BLaER1 treated with 17β-estradiol and CSF1 and Interleukin-3, amounts not matched to agents 10 nM and 100 nM (cell line): ENCODE results near the gene ZNF628.
A peak's percentile ranks its signal among the peaks of the same experiment; 100 is the strongest.

Experiments
- H3K27ac ChIP-seq, 11 experiments: shearing (Covaris generic); formaldehyde crosslinking; 2 replicates each; pipeline ENCODE4 v1.8.1; 2022
- H3K27me3 ChIP-seq, 11 experiments: shearing (Covaris generic); formaldehyde crosslinking; 2 replicates each; pipeline ENCODE4 v1.8.1; 2022
- H3K36me3 ChIP-seq, 11 experiments: shearing (Covaris generic); formaldehyde crosslinking; 2 replicates each; pipeline ENCODE4 v1.8.1; 2022
- H3K4me1 ChIP-seq, 10 experiments: shearing (Covaris generic); formaldehyde crosslinking; 2 replicates each; pipeline ENCODE4 v1.8.1; 2022
- H3K4me2 ChIP-seq, 11 experiments: shearing (Covaris generic); formaldehyde crosslinking; 2 replicates each; pipeline ENCODE4 v1.8.1; 2022
- H3K4me3 ChIP-seq, 10 experiments: shearing (Covaris generic); formaldehyde crosslinking; 2 replicates each; pipeline ENCODE4 v1.8.1; 2022
- H3K9ac ChIP-seq, 11 experiments: shearing (Covaris generic); formaldehyde crosslinking; 2 replicates each; pipeline ENCODE4 v1.8.1; 2022
- H3K9me3 ChIP-seq, 11 experiments: shearing (Covaris generic); formaldehyde crosslinking; replicated peaks in 1 of 11; 2 replicates each; pipeline ENCODE4 v1.8.1; 2022
- H4K20me1 ChIP-seq, 11 experiments: shearing (Covaris generic); formaldehyde crosslinking; 2 replicates each; pipeline ENCODE4 v1.8.1; 2022
- Cebpa-rat ChIP-seq, 11 experiments: shearing (Covaris generic); IDR thresholded peaks; 2 replicates each; pipeline ENCODE4 v1.8.1; 2022

The ZNF628 gene

GRCh38 chr19:55474269-55475265 is 1.9 kb upstream of the ZNF628 start:
- peak overlapping the region in 1 of 11 experiments; percentile 7; a peak in 1 of 22 replicates for H3K9ac ChIP-seq
- H3K4me3 ChIP-seq = no peak overlapping the region
- 0 out of 22 replicates have a peak, but pooled peaks cover 0 to 4% (median 0%) of the 10 kb centered on the region in 11 experiments for H3K36me3 ChIP-seq
- H3K27ac ChIP-seq = no peak overlapping the region
- H3K4me2 ChIP-seq = peak overlapping the region in 4 of 11 experiments; percentile 88 to 95 (median 90); a peak in 2 of 22 replicates
- no peak for TF ChIP-seq Cebpa-rat (IDR thresholded peaks at IDR 0.05)
- peaks cover 0 to 20% (median 8%) of the 10 kb centered on the region in 11 experiments; a peak in 11 of 22 replicates for H4K20me1 ChIP-seq
- no peaks in the 10 kb centered on the region for H3K9me3 ChIP-seq
- H3K4me1 ChIP-seq = peaks cover 27 to 43% (median 37%) of the 10 kb centered on the region in 10 experiments
- no peaks in the 10 kb centered on the region for H3K27me3 ChIP-seq

DNA sequence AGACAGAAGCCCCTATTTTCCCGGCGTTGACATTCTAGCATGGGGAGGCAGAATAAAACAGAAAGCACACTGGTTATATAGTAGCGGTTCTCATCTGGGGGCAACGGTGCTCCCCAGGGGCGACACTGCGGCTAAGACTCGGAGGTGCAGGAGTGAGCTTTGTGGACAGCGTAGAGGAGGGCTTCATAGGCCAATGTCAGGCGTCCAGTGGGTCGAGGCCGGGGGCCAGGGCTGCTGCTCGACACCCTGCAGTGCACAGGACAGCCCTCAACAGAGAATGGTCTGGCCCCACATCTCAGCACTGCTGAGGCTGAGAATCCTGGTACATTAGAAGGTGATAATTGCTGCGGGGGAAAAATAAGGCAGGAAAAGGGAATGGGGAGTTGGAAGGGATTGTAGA is 1.5 kb downstream of the ZNF628 start:
- H3K9me3 ChIP-seq = no peaks in the 10 kb centered on the region
- H3K4me1 ChIP-seq = peaks cover 27 to 48% (median 41%) of the 10 kb centered on the region in 10 experiments
- H3K36me3 ChIP-seq = peaks cover under 1 to 21% (median 5%) of the 10 kb centered on the region in 11 experiments; a peak in 14 of 22 replicates
- peak overlapping the region; percentile 63 to 71 (median 66) for H3K4me3 ChIP-seq
- H3K27me3 ChIP-seq = no peaks in the 10 kb centered on the region
- H4K20me1 ChIP-seq = peaks cover 0 to 31% (median 13%) of the 10 kb centered on the region in 11 experiments; a peak in 13 of 22 replicates
- H3K9ac ChIP-seq = peak overlapping the region; percentile 67 to 83 (median 77)
- TF ChIP-seq Cebpa-rat (IDR thresholded peaks at IDR 0.05) = no peak
- peak overlapping the region in 8 of 11 experiments; percentile 52 to 84 (median 61); a peak in 9 of 22 replicates for H3K27ac ChIP-seq
- peak overlapping the region; percentile 86 to 92 (median 89) for H3K4me2 ChIP-seq

GRCh38 chr19:55478364-55478763 is 1.9 kb downstream of the ZNF628 start:
- H3K4me2 ChIP-seq = peak overlapping the region; percentile 86 to 92 (median 89)
- peaks cover 4 to 26% (median 10%) of the 10 kb centered on the region in 11 experiments; a peak in 15 of 22 replicates for H3K36me3 ChIP-seq

DNA sequence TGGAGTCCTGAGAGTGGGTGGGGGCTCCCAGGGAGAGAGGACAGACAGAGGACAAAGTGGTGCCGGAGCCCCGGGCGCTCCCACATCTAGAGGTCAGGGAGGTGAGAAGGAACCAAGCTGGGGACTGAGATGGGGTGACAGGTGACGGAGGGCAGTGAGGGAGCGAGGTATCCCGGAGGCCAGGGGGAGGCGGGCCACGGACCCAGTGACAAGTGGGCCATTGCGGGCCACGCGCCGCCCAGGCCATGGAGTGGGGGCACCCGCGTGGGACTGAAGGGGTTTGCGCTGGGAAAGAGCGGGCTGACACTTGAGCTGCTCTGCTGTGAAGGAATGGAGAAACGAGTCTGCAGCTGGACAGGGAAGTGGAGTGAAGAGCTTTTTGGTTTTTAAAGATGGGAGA is 2.6 kb downstream of the ZNF628 start:
- H3K9me3 ChIP-seq = no peaks in the 10 kb centered on the region
- peaks cover 38 to 56% (median 50%) of the 10 kb centered on the region in 10 experiments for H3K4me1 ChIP-seq
- peaks cover 4 to 32% (median 12%) of the 10 kb centered on the region in 11 experiments; a peak in 15 of 22 replicates for H3K36me3 ChIP-seq
- peak overlapping the region in 4 of 11 experiments; percentile 13 to 80 (median 33); a peak in 2 of 22 replicates for H3K9ac ChIP-seq
- H3K27ac ChIP-seq = no peak overlapping the region
- peak overlapping the region in 10 of 11 experiments; percentile 7 to 92 (median 35); a peak in 15 of 22 replicates for H3K4me2 ChIP-seq
- peaks cover 0 to 41% (median 13%) of the 10 kb centered on the region in 11 experiments; a peak in 13 of 22 replicates for H4K20me1 ChIP-seq
- no peak overlapping the region for H3K4me3 ChIP-seq
- H3K27me3 ChIP-seq = no peaks in the 10 kb centered on the region
- TF ChIP-seq Cebpa-rat (IDR thresholded peaks at IDR 0.05) = no peak

More at GRCh38 chr19:55478364-55478763, 1.9 kb downstream of the ZNF628 start:
- H4K20me1 ChIP-seq = peaks cover 0 to 35% (median 13%) of the 10 kb centered on the region in 11 experiments; a peak in 13 of 22 replicates
- H3K27me3 ChIP-seq = no peaks in the 10 kb centered on the region
- H3K4me1 ChIP-seq = peaks cover 31 to 49% (median 44%) of the 10 kb centered on the region in 10 experiments
- peak overlapping the region in 10 of 11 experiments; percentile 11 to 83 (median 78); a peak in 16 of 22 replicates for H3K9ac ChIP-seq
- TF ChIP-seq Cebpa-rat (IDR thresholded peaks at IDR 0.05) = no peak
- peak overlapping the region in 5 of 10 experiments; percentile 5 to 71 (median 66); a peak in 3 of 20 replicates for H3K4me3 ChIP-seq
- no peak overlapping the region for H3K27ac ChIP-seq
- no peaks in the 10 kb centered on the region for H3K9me3 ChIP-seq

DNA sequence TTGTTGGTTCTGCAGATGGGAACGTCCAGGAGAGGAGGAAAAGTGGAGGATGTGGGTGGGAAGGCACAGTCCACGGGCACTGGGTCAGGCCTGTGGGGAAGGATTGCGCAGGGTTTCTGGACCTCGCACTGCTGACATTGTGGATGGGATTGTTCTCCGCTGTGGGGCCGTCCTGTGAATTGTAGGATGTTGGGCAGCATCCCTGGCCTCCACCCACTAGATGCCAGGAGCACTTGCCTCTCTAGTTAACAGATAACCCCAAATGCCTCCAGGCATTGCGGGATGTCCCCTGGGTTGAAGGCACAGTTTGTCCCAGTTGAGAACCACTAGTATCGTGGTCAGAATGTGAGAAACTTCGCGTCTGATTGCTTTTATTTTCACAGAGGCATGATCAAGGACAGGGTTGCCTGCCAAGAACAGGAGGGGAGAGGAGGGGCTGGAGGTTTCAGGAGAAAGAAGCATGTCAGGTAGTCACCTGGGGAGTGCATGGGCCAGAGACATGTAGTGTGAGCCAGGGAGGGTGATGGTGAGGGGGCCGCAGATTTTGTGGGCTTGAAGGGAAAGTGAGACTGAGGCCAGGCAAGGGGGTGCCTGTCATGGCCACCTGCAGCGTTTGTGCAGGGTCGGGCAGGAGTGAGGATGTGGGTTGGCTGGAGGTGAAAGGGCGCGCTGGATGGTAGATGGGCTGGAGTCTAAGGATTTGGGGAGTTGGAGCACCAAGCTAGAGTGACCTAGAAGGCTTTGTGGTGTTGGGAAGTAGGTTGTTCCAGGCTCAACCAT is 3.2 kb downstream of the ZNF628 start:
- Histone ChIP-seq H3K36me3 (peaks cover 4 to 32% (median 12%) of the 10 kb centered on the region in 11 experiments; a peak in 15 of 22 replicates), H4K20me1 (peaks cover 0 to 46% (median 13%) of the 10 kb centered on the region in 11 experiments; a peak in 13 of 22 replicates), H3K4me1 (peaks cover 44 to 60% (median 55%) of the 10 kb centered on the region in 10 experiments), H3K27me3 (no peaks in the 10 kb centered on the region), H3K9ac (peak overlapping the region in 7 of 11 experiments; percentile 13 to 80 (median 36); a peak in 10 of 22 replicates), H3K4me2 (peak overlapping the region in 10 of 11 experiments; percentile 7 to 92 (median 32); a peak in 14 of 22 replicates), H3K4me3 (no peak overlapping the region), H3K27ac (no peak overlapping the region), H3K9me3 (no peaks in the 10 kb centered on the region)
- TF ChIP-seq Cebpa-rat (IDR thresholded peaks at IDR 0.05) = no peak

- Histone ChIP-seq H3K9me3 (no peaks in the 10 kb centered on the region), H3K9ac (no peak overlapping the region), H3K4me3 (no peak overlapping the region), H3K4me1 (peaks cover 47 to 57% (median 54%) of the 10 kb centered on the region in 10 experiments), H4K20me1 (peaks cover 0 to 50% (median 13%) of the 10 kb centered on the region in 11 experiments; a peak in 13 of 22 replicates), H3K27ac (no peak overlapping the region), H3K4me2 (no peak overlapping the region), H3K27me3 (no peaks in the 10 kb centered on the region), H3K36me3 (peaks cover 4 to 32% (median 12%) of the 10 kb centered on the region in 11 experiments; a peak in 15 of 22 replicates)
- TF ChIP-seq Cebpa-rat (IDR thresholded peaks at IDR 0.05) = no peak
Observed at GRCh38 chr19:55481148-55481793, 4.9 kb downstream of the ZNF628 start.

GRCh38 chr19:55481794-55482155 is 5.4 kb downstream of the ZNF628 start:
- Histone ChIP-seq H3K4me2 (no peak overlapping the region), H3K9me3 (no peaks in the 10 kb centered on the region), H3K27me3 (no peaks in the 10 kb centered on the region), H3K9ac (no peak overlapping the region), H4K20me1 (peaks cover 0 to 52% (median 13%) of the 10 kb centered on the region in 11 experiments; a peak in 14 of 22 replicates), H3K27ac (no peak overlapping the region), H3K4me3 (no peak overlapping the region), H3K4me1 (peaks cover 52 to 62% (median 59%) of the 10 kb centered on the region in 10 experiments), H3K36me3 (peaks cover 4 to 32% (median 12%) of the 10 kb centered on the region in 11 experiments; a peak in 15 of 22 replicates)
- no peak for TF ChIP-seq Cebpa-rat (IDR thresholded peaks at IDR 0.05)
